HG03558 (cell line): ENCODE measurements around the gene SMS.
"Not testable (repeated sequence)": the region's sequence is repeated elsewhere in the genome, so short reads cannot be mapped to it uniquely, and the experiment has no call there.

ENCODE experiments used
- ATAC-seq: cut with Tn5 transposase; IDR thresholded peaks from one replicate; pipeline ENCODE4 v1.9.1; 2021; ENCODE audit warnings: moderate number of reproducible peaks; ENCODE audit not compliant: unreplicated experiment; ENCODE audit errors: extremely low read depth

Gene SMS

GRCh38 chrX:21949689-21950088 is 9.2 kb downstream of the SMS start:
- ATAC-seq, result no peak

- not testable (repeated sequence) for ATAC-seq
Observed at GRCh38 chrX:21950557-21950956, 10.0 kb downstream of the SMS start.

- no peak for ATAC-seq
Observed at GRCh38 chrX:21952624-21953023, 12.1 kb downstream of the SMS start.

GRCh38 chrX:21953195-21953830 is 12.8 kb downstream of the SMS start:
- ATAC-seq, result not testable (repeated sequence)

GRCh38 chrX:21955403-21956189 is 15.1 kb downstream of the SMS start:
- ATAC-seq, result no peak

GRCh38 chrX:21956783-21957182 is 16.3 kb downstream of the SMS start:
- no peak for ATAC-seq

- no peak for ATAC-seq
Observed at GRCh38 chrX:21958187-21958586, 17.7 kb downstream of the SMS start.

GRCh38 chrX:21958916-21959315 is 18.4 kb downstream of the SMS start:
- ATAC-seq, result no peak

- no peak for ATAC-seq
Observed at GRCh38 chrX:21959362-21960051, 19.0 kb downstream of the SMS start.

GRCh38 chrX:21960569-21961541 is 20.3 kb downstream of the SMS start:
- no peak for ATAC-seq

- no peak for ATAC-seq
Observed at GRCh38 chrX:21962361-21962760, 21.9 kb downstream of the SMS start.

GRCh38 chrX:21963269-21963668 is 22.8 kb downstream of the SMS start:
- ATAC-seq, result no peak

GRCh38 chrX:21963731-21964405 is 23.4 kb downstream of the SMS start:
- ATAC-seq, result no peak

- no peak for ATAC-seq
Observed at GRCh38 chrX:21966866-21967265, 26.4 kb downstream of the SMS start.

GRCh38 chrX:21968333-21968732 is 27.8 kb downstream of the SMS start:
- ATAC-seq, result no peak

GRCh38 chrX:21970326-21970725 is 29.8 kb downstream of the SMS start:
- no peak for ATAC-seq

- ATAC-seq, result no peak
Observed at GRCh38 chrX:21972046-21972445, 31.5 kb downstream of the SMS start.

GRCh38 chrX:21972721-21973120 is 32.2 kb downstream of the SMS start:
- no peak for ATAC-seq

- ATAC-seq, result no peak
Observed at GRCh38 chrX:21973321-21974010, 33.0 kb downstream of the SMS start.
